HAP-1 (cell line): ENCODE data around the gene PLTP.

Experiments used
- DNase-seq, 2 experiments: peaks; one replicate each; pipeline ENCODE4 v3.0.0-alpha.2; 2016 to 2020; ENCODE audit warnings: low spot score in 2 of 2
- H3K27me3 ChIP-seq: fragments of 250-450 bp; sonication (Bioruptor Pico); 2 replicates; pipeline ENCODE4 v1.5.1; 2020; ENCODE audit warnings: low read depth, mild to moderate bottlenecking, moderate library complexity
- H3K36me3 ChIP-seq: fragments of 250-450 bp; sonication (Bioruptor Pico); replicated peaks from 2 replicates; pipeline ENCODE4 v1.5.1; 2020; ENCODE audit warnings: mild to moderate bottlenecking
- H3K4me1 ChIP-seq: fragments of 250-450 bp; sonication (Bioruptor Pico); 2 replicates; pipeline ENCODE4 v1.5.1; 2020; ENCODE audit warnings: mild to moderate bottlenecking
- H3K4me3 ChIP-seq: fragments of 250-450 bp; sonication (Bioruptor Pico); 2 replicates; pipeline ENCODE4 v1.5.1; 2020; ENCODE audit warnings: mild to moderate bottlenecking, moderate library complexity
- H3K9me3 ChIP-seq: fragments of 250-450 bp; sonication (Bioruptor Pico); 2 replicates; pipeline ENCODE4 v1.5.1; 2020; ENCODE audit warnings: mild to moderate bottlenecking, moderate library complexity
- in situ Hi-C: fragments of 300-500 bp; cut with MboI; formaldehyde crosslinking; loops from 3 replicates; pipeline ENCODE4 v1.14.3; 2020; ENCODE audit warnings: low sequenced_read_pairs, inconsistent platforms, mixed read lengths

Gene PLTP

DNA sequence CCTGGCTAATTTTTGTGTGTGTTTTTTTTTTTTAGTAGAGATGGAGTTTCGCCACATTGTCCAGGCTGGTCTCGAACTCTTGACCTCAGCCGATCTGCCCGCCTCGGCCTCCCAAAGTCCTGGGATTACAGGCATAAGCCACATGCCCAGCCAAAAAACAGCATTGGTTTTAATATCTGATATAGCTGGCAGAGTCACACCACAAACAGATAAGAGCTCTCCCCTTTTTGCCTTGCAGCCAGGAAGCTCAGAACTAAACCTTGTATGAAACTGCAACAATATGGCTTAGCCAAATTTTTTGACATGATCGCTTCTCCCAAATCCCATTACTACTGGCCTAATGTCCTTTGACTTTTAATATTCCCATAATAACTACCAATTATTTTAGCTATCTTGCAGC is 59.6 kb downstream of the PLTP start:
- DNase-seq, result no peak
- Histone ChIP-seq H3K4me1 (peaks cover 7% of the 10 kb centered on the region), H3K27me3 (no peaks in the 10 kb centered on the region), H3K36me3 (peaks cover 16% of the 10 kb centered on the region), H3K4me3 (no peak overlapping the region), H3K9me3 (no peaks in the 10 kb centered on the region)
- in situ Hi-C loops, result no loop called here

DNA sequence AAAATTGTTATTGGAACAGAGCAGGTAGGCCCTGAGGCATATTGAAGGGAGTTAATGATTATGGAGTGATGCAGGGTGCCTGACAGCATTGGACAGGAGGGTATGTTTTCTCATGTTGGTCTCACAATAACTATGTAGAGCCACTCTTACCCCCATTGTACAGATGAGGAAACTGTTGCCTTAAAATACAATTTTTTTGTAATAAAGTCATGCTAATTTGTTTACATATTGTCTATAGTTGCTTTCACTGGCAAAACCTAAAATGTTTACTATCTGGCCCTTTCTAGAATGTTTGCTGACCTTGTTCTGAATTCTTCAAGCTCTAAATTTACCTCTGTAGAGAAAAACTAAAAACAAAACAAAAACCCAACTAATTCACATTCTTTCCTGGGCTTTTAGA is 60.5 kb downstream of the PLTP start:
- H3K36me3 ChIP-seq, result peaks cover 16% of the 10 kb centered on the region
- H3K9me3 ChIP-seq, result no peaks in the 10 kb centered on the region
- no peaks in the 10 kb centered on the region for H3K27me3 ChIP-seq
- peaks cover 4% of the 10 kb centered on the region for H3K4me1 ChIP-seq
- no peak overlapping the region for H3K4me3 ChIP-seq
- DNase-seq, result no peak
- in situ Hi-C loops, result no loop called here

DNA sequence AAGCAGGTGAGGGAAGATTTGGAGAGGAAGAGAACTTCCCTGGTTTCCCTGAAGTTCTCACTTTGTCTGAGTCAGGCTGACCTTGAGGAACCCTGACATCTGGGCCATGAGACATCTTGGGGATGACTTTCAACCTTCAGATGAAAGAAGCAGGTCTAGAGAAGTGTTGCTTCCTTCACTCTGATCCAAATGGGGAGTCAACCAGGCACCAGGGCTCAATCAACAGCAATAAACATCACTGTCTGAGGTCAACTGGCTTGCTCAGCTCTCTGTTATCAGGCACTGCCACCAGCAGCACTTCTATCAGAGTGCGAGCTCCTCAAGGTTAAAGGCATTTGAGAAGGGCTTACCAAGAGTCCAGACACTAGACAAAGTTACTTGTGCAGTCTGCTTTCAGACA is 61.0 kb downstream of the PLTP start:
- Histone ChIP-seq H3K9me3 (no peaks in the 10 kb centered on the region), H3K36me3 (peaks cover 22% of the 10 kb centered on the region), H3K4me3 (no peak overlapping the region), H3K27me3 (no peaks in the 10 kb centered on the region), H3K4me1 (no peaks in the 10 kb centered on the region)
- in situ Hi-C loops, result no loop called here
- DNase-seq, result no peak

DNA sequence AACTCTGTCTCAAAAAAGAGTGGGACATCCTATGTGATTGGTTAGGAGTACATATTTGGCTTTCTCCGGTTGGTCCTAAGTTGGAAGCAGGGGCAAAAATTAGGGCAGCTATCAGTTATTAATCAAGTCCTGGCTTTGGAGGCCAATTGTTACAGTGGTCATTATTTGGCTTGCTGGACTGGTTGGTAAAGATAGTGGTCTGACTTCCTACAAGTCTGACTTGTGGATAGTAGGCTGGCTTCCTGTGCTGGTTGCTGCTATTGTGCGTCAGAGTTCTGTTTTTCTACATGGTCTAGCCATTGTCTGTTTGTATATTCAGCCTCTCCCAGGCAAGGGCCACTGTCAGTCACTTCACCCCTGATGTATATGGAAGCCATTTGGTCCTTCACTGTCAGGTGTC is 61.7 kb downstream of the PLTP start:
- in situ Hi-C loops, result no loop called here
- H3K4me3 ChIP-seq, result no peak overlapping the region
- no peaks in the 10 kb centered on the region for H3K27me3 ChIP-seq
- DNase-seq, result no peak
- H3K4me1 ChIP-seq, result no peaks in the 10 kb centered on the region
- H3K36me3 ChIP-seq, result peaks cover 27% of the 10 kb centered on the region
- no peaks in the 10 kb centered on the region for H3K9me3 ChIP-seq

DNA sequence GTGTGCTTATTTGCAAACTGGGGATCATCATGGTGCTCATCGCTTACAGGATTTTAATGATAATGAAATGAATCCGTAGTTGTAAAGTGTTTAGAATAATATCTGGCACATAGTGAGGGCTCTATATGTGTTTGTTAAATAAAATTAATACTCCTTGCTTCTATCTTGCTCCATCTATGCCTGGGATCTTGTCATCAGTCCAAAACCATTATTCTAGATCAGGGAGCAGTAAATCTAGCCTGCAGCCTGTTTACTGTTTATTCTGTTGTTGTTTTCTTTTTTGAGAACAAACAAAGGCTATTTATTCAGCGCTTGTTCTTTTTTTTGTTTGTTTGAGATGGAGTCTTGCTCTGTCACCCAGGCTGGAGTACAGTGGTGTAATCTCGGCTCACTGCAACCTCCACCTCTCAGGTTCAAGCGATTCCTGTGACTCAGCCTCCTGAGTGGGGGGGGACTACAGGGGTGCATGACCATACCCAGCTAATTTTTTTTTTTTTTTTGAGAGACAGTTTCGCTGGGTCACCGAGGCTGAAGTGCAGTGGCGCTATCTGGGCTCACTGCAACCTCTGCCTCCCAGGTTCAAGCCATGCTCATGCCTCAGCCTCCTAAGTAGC is 62.9 kb downstream of the PLTP start:
- Histone ChIP-seq H3K27me3 (no peaks in the 10 kb centered on the region), H3K4me1 (no peaks in the 10 kb centered on the region), H3K9me3 (no peaks in the 10 kb centered on the region), H3K36me3 (peaks cover 31% of the 10 kb centered on the region), H3K4me3 (no peak overlapping the region)
- in situ Hi-C loops, result no loop called here
- DNase-seq, result no peak
